Measurements from ENCODE around the gene HSPA12B.

GRCh38 chr20:3689978-3690377, 42.5 kb upstream of the HSPA12B start:
- TF ChIP-seq, protein P1, sequence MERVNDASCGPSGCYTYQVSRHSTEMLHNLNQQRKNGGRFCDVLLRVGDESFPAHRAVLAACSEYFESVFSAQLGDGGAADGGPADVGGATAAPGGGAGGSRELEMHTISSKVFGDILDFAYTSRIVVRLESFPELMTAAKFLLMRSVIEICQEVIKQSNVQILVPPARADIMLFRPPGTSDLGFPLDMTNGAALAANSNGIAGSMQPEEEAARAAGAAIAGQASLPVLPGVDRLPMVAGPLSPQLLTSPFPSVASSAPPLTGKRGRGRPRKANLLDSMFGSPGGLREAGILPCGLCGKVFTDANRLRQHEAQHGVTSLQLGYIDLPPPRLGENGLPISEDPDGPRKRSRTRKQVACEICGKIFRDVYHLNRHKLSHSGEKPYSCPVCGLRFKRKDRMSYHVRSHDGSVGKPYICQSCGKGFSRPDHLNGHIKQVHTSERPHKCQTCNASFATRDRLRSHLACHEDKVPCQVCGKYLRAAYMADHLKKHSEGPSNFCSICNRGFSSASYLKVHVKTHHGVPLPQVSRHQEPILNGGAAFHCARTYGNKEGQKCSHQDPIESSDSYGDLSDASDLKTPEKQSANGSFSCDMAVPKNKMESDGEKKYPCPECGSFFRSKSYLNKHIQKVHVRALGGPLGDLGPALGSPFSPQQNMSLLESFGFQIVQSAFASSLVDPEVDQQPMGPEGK (CRISPR knock-in tag; IDR thresholded peaks at IDR 0.05; ENCODE audit: borderline replicate concordance): no peak
- no peak for TF ChIP-seq ZFP30 (CRISPR knock-in tag; IDR thresholded peaks at IDR 0.05)

All from SK-N-SH treated with all-trans-retinoic acid at 6 μM for 48 hours (cell line).